ENCODE results near the gene OAF.

DNA sequence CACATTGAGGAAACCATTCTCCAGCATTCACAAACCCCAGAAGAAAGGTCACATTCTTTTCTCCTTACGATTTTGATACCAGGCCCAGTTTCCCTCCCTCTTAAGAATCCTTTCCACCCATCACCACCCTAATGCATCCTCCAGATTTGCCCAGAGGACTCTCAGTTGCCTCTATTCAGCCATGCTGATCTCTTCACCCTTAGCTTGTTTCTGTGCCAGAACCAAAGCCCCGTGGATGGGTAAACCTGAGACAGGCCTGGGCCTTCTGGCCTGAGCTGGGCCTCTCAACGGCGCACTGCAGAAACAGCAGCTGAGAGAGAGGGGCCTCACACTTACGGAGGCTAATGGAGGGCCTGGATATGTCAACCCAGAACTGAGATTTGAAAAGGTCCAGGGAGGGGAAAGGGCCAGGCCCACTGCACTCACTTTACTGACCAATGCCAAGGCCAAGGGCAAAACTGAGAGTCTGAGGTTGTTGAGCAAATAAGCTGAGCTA lies 32.2 kb upstream of the OAF start:
- TF ChIP-seq POLR2AphosphoS5 (IDR thresholded peaks at IDR 0.05) (no peak), POLR2A (IDR thresholded peaks at IDR 0.05) (no peak)
- TF ChIP-seq, protein P1, sequence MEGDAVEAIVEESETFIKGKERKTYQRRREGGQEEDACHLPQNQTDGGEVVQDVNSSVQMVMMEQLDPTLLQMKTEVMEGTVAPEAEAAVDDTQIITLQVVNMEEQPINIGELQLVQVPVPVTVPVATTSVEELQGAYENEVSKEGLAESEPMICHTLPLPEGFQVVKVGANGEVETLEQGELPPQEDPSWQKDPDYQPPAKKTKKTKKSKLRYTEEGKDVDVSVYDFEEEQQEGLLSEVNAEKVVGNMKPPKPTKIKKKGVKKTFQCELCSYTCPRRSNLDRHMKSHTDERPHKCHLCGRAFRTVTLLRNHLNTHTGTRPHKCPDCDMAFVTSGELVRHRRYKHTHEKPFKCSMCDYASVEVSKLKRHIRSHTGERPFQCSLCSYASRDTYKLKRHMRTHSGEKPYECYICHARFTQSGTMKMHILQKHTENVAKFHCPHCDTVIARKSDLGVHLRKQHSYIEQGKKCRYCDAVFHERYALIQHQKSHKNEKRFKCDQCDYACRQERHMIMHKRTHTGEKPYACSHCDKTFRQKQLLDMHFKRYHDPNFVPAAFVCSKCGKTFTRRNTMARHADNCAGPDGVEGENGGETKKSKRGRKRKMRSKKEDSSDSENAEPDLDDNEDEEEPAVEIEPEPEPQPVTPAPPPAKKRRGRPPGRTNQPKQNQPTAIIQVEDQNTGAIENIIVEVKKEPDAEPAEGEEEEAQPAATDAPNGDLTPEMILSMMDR (IDR thresholded peaks at IDR 0.05 in 8 of 11, conservative IDR thresholded peaks at IDR 0.05 in 3 of 11), result no peak

Measured in spleen (tissue), 7 donors.